HL-60/S4 treated with phorbol 12-myristate 13-acetate at 8.2 ng/mL for 4 days and 3 days (cell line): ENCODE results near the gene TBC1D22A.

Experiments used
- in situ Hi-C: fragments of 300-500 bp; cut with MboI; formaldehyde crosslinking; loops from 2 replicates; pipeline ENCODE4 v1.15.0; 2022; ENCODE audit warnings: low sequenced_read_pairs

TBC1D22A gene

DNA sequence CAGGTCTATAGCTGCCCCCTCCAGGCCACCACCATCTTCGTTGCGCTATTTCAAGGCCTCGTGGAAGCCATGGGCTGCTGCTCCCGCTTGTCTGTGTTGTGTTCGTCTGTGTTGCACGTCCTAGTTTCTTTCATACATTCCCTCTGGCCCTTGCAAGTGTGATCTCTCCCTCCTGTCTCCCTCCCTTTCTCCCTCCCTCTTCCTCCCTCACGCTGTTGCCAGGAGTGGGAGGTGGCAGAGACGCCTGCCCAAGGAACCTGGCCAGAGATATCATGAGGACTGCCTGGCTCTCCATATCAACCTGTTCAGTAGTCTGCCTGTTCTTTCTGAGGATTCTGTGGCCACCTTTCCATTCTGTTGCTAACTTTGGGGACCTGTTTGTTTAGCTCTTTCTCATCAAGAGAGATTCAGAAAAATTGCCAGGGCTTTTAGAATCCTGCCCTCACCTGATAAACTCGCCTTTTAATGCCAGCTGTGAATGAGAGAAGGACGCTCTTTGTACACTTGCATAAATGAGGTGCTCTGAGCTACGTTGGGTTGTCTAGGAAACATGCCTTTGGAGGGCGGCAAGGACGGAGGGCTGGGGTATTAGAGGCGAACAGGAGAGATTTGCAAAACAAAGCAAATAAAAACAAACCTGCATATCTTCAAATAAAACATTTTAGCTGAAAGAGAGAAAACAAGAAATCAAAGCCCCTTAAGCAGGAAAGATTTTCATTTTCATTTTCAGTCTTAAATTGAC, 185.2 kb downstream of the TBC1D22A start:
- in situ Hi-C loops: no loop called here

DNA sequence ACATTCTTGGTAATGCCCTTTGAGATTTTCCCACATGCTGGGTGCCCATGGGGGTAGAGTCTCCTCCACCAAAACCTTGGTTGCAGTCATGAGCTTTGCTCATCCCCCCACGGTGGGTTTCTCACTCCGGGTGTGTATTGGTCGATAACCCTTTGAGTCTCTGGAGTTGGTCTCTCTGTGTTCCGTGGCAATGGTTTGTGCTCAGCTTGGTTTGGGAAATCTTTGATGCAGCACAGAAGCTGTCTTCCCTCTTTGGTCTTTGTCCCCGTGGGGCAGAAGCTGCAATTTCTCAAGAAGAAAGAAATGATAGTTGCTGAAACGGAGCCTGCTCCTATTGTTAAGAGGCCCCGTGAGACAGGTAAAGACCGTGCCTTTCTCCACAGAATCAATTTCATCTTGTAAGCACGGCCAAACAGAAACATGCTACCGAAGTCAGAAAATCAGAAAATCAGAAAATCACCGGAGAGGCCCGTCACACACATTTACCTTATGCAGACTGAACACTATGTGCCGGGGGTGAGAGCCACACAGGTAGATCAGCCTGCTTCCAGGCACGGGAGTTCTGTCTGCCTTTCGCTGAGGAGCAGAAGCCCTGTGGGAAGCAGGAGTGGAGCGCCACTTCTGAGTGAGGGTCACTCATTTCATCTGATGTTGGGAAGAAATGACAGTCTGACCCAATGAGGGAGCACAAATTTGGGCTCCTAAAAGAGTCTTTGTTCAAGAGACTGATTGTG, 186.1 kb downstream of the TBC1D22A start:
- in situ Hi-C loops: no loop called here

DNA sequence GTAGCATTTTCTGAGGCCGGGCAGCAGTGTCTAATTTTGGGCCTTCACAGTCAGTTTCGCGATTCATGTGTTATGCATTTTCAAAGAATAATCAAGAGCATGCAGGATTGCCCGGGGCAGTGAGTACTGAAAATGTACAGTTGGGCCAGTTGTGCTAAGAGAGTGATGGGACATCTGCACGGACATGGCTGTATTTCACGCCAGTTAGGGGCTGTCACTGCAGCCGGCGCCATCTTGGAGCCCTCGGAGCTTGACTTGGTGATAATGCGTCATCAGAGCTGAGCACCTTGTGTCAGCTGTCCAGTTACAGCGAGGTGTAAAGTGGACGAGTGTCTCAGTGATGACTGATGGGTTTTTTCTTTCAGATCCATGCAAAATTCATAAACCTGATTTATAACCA, 188.9 kb downstream of the TBC1D22A start:
- in situ Hi-C loops: no loop called here

DNA sequence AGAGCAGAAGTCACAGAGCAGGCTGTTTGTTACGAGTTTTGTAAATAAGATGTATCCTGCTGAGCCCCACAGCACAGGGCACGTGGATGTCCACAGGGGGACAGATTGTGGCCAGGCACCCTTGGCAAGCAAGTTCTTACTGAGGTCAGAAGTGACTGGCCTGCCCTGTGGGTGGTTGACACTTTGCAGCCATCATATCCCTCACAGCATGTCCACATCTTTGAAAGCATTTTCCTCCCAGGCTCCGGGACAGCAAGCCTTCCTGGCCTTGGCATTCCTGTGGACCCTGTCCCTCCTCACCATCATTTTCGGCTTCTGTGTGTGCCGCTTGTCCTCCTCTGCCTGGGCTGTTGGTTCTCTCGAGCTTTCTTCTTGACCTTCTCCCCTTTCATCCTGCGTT, 189.5 kb downstream of the TBC1D22A start:
- in situ Hi-C loops: no loop called here

DNA sequence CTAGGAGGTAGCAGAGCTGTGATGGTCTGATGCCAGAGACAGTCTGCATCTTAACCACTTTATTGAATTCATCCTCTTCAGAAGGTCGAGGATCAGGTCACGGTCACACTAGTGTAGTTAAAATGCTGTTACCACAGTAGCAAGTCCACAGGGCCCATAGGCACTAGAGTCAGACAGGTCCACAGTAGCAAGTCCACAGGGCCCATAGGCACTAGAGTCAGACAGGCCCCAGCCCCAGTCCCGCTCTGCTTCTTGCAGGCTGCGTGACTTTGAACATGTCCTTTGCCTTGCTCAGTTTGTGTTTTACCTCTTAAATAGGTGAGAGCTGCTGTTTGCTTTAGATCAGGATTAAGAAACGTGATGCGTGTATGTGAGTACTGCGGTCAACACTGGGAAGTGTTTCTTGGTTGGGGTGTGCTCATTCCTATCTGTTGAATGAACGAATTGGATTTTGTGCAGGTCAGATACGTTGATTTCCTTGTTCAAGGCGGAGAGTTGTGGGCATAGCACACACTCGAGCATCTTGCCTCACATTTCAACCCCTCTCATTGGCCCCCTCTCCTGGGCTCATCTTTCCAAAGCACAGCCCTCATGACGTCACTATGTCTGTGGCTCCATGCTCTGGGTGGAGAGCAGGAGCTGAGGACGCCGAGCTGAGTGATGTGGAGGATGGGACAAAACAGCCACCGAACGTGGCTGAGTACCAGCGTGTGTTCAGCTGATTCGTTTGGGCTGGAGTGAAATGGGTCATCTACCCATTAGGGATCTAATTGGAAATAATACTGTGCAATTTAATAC, 191.7 kb downstream of the TBC1D22A start:
- in situ Hi-C loops: no loop called here

DNA sequence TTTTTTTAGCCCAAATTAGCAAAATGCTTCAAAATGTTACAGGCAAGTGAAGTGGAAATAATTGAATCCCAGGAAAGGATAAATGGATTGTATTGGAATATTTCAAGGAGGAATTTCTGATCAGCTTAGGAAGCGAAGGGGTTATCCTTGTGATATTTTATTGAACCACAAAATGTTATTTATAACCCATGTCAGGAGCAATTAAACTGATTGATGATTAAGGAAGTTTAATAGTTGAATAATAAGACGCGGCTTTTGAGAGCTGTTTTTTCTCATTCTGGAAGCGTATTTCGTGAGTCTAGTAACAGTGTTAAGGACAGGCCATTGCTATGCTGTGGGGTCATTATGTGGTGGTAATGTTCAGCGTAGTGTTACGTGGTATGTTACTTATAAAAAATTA, 192.3 kb downstream of the TBC1D22A start:
- in situ Hi-C loops: no loop called here

DNA sequence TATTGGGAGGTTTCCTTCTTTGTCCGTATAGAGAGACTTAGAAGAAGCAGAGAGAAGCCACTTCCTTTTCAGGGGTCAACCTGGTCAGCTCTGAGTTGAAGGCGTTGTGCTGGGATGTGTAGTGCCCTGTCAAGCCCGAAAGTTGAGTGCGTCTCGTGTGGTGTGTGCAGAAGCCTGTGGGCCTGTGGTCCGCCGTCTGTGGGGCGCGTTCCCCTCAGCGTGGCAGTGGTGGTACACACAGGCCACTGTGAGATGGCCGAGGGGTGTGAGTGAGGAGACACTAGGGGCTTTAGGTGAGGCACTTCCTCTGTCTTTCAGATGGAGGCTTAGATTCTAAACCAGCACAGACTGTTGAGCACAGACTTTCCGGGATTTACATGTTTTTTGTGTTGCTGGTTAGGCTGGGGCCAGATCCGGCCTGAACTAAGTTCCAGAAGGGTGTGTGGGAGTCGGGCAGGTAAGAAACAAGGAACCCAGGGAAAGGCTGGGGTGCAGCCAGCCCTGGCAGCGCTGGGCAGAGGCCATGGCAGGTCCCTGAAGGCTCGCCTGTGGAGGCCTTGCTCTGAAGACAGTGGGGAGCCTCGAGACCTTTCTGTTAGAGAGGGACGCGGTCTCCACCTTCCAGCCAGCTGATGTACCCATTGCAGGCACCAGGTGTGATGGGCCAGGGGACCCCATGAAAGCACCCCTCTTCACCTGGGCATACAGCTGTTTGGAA, 194.2 kb downstream of the TBC1D22A start:
- in situ Hi-C loops: no loop called here

DNA sequence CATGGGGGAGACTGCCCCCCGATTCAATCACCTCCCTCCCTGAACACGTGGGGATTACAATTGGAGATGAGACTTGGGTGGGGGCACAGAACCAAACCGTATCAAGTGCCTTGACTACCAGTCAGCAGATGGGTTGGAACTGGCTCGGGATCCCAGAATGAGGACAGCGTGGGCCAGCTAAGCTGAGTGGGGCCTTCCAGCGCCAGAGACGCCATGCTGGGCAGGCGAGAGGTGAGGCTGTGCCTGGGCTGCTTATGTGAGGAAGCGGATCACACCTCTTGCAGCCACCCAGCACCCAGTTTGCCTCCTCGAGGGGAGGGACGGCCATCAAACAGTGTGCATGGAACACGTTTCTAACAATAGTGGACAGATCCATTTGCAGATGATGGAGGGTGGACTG, 195.1 kb downstream of the TBC1D22A start:
- in situ Hi-C loops: no loop called here

DNA sequence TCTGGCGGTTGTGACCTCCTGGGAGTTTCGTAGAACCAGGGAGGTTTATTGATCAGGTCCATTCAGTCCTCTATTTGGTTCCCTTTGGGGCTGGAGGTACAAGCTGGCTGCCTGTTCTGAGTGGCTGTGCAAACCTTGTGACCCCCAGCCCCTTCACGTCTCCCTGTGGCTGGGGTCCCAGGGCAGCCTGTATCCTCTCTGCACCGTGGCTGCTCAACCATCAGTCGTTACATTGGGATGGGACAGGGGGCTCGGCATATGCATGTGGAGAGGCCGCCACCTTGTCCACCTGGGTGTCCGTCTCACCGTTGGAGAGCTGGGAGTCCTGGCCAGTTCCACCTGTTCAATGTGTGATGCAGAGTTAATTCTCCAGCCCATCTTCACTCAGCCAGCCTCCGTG, 195.7 kb downstream of the TBC1D22A start:
- in situ Hi-C loops: no loop called here

DNA sequence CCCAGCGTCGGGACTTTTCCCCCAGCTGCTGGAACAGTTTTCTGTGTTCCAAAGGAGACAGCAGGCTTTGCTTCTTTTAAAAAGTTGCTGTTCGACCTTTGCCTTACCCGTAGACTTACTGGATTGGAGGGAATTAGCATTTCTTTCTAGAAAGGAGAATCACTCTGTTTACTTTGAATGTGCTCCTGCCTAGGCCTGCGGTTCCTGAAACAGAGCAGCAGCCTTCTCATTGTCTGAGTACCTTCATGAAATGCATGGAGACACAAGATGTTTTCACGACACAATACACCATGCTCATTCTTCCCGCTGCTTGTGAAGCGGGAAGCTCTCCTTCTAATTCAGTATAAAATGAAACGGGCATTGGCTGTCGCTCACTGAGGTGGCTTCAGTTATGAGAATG, 196.2 kb downstream of the TBC1D22A start:
- in situ Hi-C loops: no loop called here

DNA sequence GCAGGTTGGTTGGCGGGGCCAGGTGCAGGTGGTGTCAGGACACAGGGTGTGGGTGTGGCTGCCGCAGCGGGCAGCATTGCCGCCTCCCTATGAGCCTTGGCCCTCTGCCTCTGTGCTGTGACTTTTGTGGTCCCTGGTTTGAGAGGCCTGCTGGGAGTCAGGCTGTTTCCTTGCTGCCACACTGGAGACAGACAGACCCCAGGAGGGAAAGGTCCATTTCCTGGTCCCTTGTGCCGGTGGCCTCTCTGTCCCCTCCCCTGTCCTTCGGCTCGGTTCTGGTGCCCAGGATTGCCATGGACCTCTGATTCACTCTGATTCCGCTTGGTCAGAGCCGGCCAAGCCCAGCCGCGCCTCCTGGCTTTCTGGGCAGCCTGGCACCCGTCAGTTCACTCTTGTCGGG, 196.9 kb downstream of the TBC1D22A start:
- in situ Hi-C loops: no loop called here

DNA sequence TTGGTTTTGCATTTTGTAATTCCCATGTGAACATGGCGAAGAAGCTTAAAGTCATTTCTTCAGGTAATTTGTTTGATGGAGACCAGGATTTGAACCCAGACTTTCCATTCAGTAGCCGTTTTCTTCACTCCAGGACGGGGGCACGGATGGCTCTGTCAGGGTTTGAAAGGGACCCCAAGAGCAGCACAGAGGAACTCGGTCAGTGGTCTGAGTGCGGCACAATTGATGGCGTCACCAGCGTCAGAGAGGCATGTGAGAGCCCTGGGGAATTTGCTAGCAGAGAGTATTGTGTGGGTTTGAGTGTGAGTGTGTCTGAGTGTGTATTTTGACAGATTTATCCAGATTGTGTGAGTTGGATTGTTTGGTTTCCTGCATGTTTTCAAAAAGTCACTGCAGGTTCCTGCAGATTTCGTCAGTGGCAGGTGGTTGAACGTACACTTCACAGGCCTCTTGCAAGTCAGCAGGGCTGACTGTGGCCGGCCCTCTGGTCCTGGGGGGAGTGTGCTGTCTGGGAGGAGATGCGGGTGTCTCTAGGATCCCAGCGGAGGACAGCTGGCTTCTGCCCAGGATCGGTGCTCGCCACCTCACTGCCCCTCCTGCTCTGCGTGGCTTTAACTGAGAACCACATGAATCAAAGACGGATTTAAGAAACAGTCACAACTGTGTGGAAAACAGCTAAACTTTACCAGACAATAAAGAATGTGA, 199.3 kb downstream of the TBC1D22A start:
- in situ Hi-C loops: no loop called here

DNA sequence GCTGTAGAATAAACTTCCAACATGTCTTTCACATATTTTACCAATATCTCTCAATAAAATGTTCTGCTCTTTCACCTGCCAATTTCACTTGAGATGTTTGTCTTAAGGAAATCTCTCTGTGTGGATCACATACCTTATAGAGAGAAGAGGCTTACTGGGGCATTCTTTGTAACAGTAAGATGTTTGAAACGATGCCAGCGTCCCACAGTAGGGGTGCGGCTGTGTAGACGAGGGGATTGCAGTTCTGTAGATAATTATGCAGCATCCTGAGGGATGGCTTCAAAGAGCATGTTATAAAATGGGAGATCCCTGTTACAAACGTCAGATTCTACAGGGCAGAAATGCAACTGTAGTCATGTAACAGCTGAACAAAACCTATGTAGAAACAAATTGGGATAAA, 200.0 kb downstream of the TBC1D22A start:
- in situ Hi-C loops: no loop called here

DNA sequence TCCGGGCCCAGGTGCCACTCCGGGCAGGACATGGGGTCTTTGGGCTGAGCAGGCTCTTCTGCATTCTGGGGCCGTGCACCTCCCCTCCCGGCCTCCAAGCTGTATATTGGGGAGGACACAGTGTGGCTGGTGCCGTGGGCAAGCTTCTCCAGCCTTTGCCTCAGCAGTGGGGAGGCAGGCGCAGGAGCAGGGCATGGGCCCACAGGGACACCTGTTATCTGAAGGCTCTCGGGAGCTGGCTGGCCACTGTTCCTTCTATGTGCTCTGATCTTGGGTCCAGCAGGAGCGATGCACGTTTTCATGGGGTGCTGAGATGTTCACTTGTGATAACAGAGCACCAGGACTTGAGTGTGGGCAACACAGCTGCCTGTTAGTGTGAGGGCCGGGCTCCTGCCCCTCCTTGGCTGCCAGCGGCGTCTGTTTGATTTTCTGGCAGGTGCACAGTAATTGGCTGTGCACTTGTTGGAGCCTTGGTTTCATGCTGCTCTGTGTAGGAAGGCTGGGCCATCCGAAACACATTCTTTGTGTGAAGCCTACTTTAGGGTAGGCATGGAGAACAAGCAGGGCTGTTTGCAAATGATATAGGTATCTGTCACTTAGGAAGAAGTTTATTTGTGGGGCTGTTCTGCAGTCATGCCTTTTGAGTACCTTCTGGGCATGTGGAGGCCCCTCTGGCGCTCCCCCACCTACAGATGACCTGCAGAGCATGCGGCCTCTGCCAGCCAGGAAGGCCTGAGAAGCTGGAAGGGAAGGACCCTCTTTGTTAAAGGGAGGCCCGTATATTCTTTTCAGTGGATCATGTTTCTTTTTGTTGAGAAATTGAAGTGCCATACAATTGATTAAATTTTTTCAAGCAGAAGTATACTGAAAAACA, 201.5 kb downstream of the TBC1D22A start:
- in situ Hi-C loops: no loop called here

DNA sequence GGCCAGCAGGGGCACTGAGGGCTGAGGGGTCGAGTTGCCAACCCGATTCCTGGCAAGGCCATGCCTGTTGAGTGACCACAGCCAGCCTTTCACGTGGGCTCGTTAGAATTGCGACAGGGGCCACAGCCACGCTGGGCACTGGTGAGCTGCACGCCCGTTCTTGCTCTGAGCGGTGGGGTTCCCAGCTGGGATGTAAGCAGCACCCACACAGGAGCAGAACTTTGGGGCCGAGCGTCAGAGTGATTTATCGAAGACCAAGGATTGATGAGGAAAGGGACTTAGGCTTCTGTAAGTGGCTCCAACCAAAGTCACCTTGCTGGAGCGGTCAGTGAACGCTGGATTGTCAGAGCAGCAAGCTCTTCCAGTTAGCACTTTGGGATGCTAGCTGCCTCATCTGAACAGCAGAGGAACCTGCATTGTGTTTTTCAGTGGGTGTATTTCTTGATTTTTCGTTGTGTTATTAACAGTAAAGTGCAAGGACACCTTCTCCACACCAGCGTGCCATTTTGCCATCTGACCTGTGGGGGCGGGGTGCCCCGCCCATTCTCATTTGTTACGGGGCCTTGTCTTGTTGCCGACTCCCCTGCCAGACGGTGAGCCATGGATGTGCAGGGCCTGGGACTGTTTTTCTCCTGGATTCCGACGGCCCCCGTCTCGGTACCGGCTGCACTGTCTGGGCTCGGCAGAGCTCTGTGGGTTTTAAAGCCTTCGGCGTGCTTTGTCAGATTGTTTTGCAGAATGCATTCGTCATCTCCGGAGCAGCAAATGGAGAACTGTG, 202.5 kb downstream of the TBC1D22A start:
- in situ Hi-C loops: no loop called here

DNA sequence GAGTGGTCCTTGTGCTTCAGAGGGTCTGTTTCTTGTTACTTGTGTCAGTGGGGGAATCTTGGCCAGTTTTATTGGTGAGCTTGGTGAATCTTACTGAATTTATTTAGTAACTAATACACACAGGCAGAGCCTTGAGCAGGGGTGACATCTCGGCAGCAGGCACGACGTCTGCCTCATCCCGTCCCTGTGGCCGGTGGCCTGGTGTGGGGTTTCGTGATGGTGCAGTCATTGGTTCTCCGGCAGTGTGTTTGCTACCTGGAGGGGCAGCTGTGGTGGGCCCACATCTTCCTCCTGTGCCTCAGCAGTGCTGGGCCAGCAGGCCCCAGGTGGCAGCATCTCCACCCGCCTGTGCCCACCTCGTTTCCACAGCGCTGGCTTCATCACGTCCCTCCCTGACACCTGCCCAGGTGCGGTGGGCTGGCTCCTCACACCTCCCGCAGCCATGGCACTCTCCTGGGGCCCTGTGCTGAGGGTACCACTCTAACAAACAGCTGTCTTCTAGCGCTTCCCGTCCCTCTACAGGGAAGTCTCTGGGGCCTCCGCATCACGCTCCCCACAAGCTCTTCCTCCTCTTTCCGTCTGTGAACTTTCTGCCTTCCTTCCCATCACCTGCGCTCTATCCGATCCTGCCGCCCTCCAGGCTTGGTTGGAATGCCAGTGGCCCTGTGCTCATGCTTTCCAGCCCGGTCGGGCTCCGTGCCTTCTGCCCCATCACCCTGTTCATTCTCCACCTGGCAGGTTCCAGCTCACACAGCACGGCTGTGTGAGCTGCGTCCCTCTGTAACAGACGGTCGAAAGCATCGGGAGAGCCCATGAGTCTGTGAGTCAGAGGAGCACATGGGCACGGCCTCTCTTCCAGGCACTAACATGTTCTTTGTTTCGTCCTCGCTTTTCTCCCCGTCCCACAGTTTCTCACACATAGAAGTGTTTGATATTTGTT, 203.4 kb downstream of the TBC1D22A start:
- in situ Hi-C loops: no loop called here

DNA sequence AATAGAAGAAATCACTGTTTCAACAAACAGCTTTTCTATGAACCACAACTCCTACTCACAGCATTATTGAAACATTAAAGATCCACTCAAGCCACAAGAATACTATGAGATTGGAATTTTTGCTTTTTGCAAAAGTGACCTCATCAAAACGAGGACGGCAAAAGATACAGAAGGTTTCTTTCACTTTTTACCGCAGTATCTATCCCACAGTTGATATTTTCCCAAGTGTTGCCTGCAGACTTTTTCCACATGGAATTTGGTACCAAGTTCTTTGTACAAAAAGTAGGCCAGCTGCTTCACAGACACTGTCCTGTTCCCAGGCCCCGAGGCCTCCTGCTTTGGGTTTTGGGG, 204.0 kb downstream of the TBC1D22A start:
- in situ Hi-C loops: no loop called here

DNA sequence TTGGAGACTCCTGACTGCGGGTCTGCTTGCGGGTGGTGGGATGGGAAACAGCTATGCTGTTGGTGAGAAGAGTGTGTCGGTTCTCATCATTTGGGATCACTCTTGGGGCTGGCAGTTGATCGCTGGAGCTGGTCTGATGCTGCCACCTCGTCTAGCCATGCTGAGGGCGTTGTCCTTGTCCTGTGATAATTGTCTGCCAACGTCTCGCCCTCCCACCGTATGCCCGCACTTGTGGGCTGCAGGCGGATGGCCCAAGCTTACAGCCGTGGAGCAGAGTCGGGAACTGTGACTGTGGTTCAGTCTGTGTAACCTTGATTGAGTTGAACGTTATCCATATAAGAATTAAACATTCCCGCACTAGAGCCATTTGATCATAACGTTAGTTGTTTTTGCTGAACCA, 204.4 kb downstream of the TBC1D22A start:
- in situ Hi-C loops: no loop called here
